T-cell (primary cell): Measurements from ENCODE around the gene CXCL14. TPM values are rescaled to one million over a fixed set of nuclear protein-coding genes. Genes with fewer than 3 reads are reported as not detected.

ENCODE experiments used
- ATAC-seq, 4 experiments: fragments of 200-7000 bp in 3 of 4; fragments of 150-1000 bp in 1 of 4; cut with Tn5 transposase; replicated peaks in 1 of 4; 1 replicate in 3 of 4; 2 replicates in 1 of 4; pipeline ENCODE4 v1.10.0; 2021; ENCODE audit warnings: moderate library complexity in 3 of 4, mild to moderate bottlenecking in 2 of 4, moderate number of reproducible peaks in 1 of 4
- CTCF ChIA-PET, 2 donors: fragments of 300-600 bp; sonication (Branson Sonifier 250); formaldehyde crosslinking; loops; one replicate each; lab custom pipeline; 2022; ENCODE audit warnings: antibody characterized with exemption in 2 of 2; lab: Charles Lee
- POLR2A ChIA-PET, 2 donors: fragments of 300-600 bp; sonication (Branson Sonifier 250); formaldehyde crosslinking; loops; one replicate each; lab custom pipeline; 2022; ENCODE audit warnings: antibody characterized with exemption in 2 of 2; lab: Charles Lee
- DNase-seq, 35 experiments: peaks; one replicate each; pipeline versions ENCODE4 v3.0.0 to v3.0.0-alpha.2; 2013 to 2023
- H3K27ac ChIP-seq: one replicate; pipeline ENCODE4 v1.5.1; 2013; ENCODE audit warnings: low read length
- H3K27me3 ChIP-seq, 2 experiments: replicated peaks in 1 of 2; 1 replicate in 1 of 2; 2 replicates in 1 of 2; pipeline versions ENCODE4 v1.6.1 to v1.7.0; 2013; ENCODE audit warnings: low read length in 1 of 2, mixed read lengths in 1 of 2; ENCODE audit not compliant: control insufficient read depth in 2 of 2, insufficient read depth in 2 of 2; ENCODE audit errors: extremely low read depth in 1 of 2
- H3K36me3 ChIP-seq, 2 donors: 1 replicate in 1 of 2; 2 replicates in 1 of 2; pipeline versions ENCODE4 v1.6.1 to v1.7.0; 2013; ENCODE audit warnings: low read length in 1 of 2; ENCODE audit not compliant: control insufficient read depth in 2 of 2, insufficient read depth in 1 of 2; ENCODE audit errors: extremely low read depth in 1 of 2
- H3K4me1 ChIP-seq, 2 experiments: 1 replicate in 1 of 2; 2 replicates in 1 of 2; pipeline versions ENCODE4 v1.6.1 to v1.7.0; 2013; ENCODE audit warnings: low read length in 2 of 2, mixed read lengths in 1 of 2; ENCODE audit not compliant: insufficient read depth in 2 of 2, control insufficient read depth in 1 of 2; ENCODE audit errors: extremely low read depth in 1 of 2
- H3K4me3 ChIP-seq, 2 donors: 1 replicate in 1 of 2; 2 replicates in 1 of 2; pipeline versions ENCODE4 v1.5.1 to v1.7.0; 2013; ENCODE audit warnings: mild to moderate bottlenecking in 2 of 2, low read length in 1 of 2, moderate library complexity in 1 of 2; ENCODE audit not compliant: control insufficient read depth in 1 of 2; ENCODE audit errors: extremely low read depth in 1 of 2
- H3K9me3 ChIP-seq: 2 replicates; pipeline ENCODE4 v1.7.0; 2013
- H3K27ac Mint-ChIP-seq, 2 donors: one replicate each; pipeline ENCODE4 v1.8.0; 2020 to 2021; ENCODE audit warnings: mild to moderate bottlenecking in 2 of 2, mixed read lengths in 2 of 2
- H3K27me3 Mint-ChIP-seq, 2 donors: one replicate each; pipeline ENCODE4 v1.8.0; 2021 to 2022; ENCODE audit warnings: mixed read lengths in 2 of 2
- H3K36me3 Mint-ChIP-seq: one replicate; pipeline ENCODE4 v1.8.0; 2021; ENCODE audit warnings: mixed read lengths
- H3K4me1 Mint-ChIP-seq, 3 donors: one replicate each; pipeline ENCODE4 v1.8.0; 2020 to 2022; ENCODE audit warnings: mixed read lengths in 3 of 3, mild to moderate bottlenecking in 1 of 3
- H3K4me3 Mint-ChIP-seq, 3 donors: one replicate each; pipeline ENCODE4 v1.8.0; 2020 to 2022; ENCODE audit warnings: mild to moderate bottlenecking in 3 of 3, mixed read lengths in 3 of 3, moderate library complexity in 3 of 3
- H3K9me3 Mint-ChIP-seq, 3 donors: one replicate each; pipeline ENCODE4 v1.8.0; 2020 to 2022; ENCODE audit warnings: mixed read lengths in 3 of 3
- WGBS: methylation state at CpG from one replicate; pipeline ENCODE4 v1.1.5; 2013; ENCODE audit warnings: missing lambda C conversion rate; ENCODE audit not compliant: insufficient coverage; 5-methylcytosine and 5-hydroxymethylcytosine counted together
- total RNA-seq, 35 experiments: library from RNA in 6 of 35; stranded (reverse) in 6 of 35; fragments of 120-200 nt in 1 of 35; gene quantifications; one replicate each; pipeline versions ENCODE4 v1.2.1 to v1.2.4 and lab custom pipeline; 2013 to 2026

The CXCL14 gene
- total RNA-seq, 5 donors from 2014 or later (not counting 1 experiment from before 2014, with no cell fraction given) = not detected

DNA sequence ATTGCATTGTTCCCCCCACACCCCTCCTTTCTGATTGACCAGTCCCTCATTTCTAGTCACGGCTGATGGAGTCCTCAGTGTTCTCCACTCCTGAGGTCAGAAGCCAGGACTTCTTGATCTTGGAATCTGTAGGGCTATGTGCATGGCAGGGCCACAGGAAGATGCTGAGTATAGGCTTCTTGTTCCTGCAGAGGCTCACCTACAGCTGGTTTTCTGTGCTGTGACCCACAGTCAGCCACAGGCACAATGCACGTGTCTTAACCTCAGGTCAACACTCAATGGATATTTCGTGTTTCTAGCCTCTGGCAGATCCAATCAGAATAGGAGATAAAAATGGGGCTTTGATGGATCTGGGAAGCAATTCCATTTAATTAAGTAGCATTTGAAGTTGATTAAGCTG lies 14.3 kb upstream of the CXCL14 start:
- no peak overlapping the region for H3K4me3 Mint-ChIP-seq
- no peaks in the 10 kb centered on the region for H3K9me3 ChIP-seq
- H3K36me3 Mint-ChIP-seq = no peaks in the 10 kb centered on the region
- H3K27me3 ChIP-seq = peaks cover 0 to 17% of the 10 kb centered on the region in 2 experiments
- ATAC-seq (no peak), DNase-seq (no peak)
- no peaks in the 10 kb centered on the region for H3K9me3 Mint-ChIP-seq
- no peaks in the 10 kb centered on the region for H3K4me1 ChIP-seq
- no peak overlapping the region for H3K27ac Mint-ChIP-seq
- no peaks in the 10 kb centered on the region for H3K4me1 Mint-ChIP-seq
- 63% methylated on average over 1 of the region's 3 CpGs for WGBS
- no peak overlapping the region for H3K4me3 ChIP-seq
- H3K36me3 ChIP-seq = no peaks in the 10 kb centered on the region
- peaks cover 0 to 12% of the 10 kb centered on the region in 2 donors for H3K27me3 Mint-ChIP-seq
- POLR2A ChIA-PET = no interaction called here
- CTCF ChIA-PET = no interaction called here
- H3K27ac ChIP-seq = no peak overlapping the region

DNA sequence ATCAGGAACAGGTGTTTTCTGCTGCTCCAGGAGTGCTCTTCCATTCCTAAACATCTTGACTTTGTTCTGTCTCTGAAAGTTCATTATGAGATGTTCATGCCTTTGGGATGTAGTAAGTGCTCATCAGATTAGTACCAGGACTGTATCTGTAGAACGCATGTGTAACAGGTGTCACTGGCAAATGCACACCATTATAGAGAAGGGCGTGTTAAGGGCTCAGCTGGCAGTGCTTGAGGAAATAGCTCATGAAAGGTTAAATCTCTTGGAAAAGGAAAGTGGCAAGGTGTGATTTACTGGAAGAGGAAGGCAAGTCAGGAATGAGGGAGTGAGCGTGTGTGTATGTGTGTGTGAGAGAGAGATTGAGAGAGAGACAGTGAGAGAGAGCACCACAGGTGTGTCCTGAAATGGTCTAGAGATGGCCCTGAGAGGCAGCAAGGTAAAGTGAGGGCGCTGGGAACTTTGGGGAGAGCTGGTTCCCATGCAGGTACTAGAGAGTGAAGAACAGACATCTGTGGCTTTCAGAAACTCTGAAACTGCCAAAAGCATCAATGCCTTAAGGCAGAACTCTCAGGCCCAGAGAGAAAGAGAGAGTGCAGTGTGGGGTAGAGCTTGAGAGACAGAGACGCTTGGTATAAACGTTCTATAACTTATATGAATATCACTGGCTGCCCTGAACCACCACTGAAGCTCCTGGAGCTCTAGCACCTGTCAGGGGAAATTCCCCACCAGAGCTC lies 13.7 kb upstream of the CXCL14 start:
- H3K27ac Mint-ChIP-seq = no peak overlapping the region
- Histone ChIP-seq H3K27me3 (peaks cover 0 to 20% of the 10 kb centered on the region in 2 experiments), H3K36me3 (no peaks in the 10 kb centered on the region), H3K27ac (no peak overlapping the region), H3K4me1 (no peaks in the 10 kb centered on the region), H3K9me3 (no peaks in the 10 kb centered on the region), H3K4me3 (no peak overlapping the region)
- WGBS = 71% methylated on average over 4 of the region's 6 CpGs
- H3K36me3 Mint-ChIP-seq = no peaks in the 10 kb centered on the region
- no peaks in the 10 kb centered on the region for H3K4me1 Mint-ChIP-seq
- no peak for DNase-seq
- no peak overlapping the region for H3K4me3 Mint-ChIP-seq
- H3K27me3 Mint-ChIP-seq = peaks cover 0 to 12% of the 10 kb centered on the region in 2 donors
- no peak for ATAC-seq
- ChIA-PET POLR2A (no interaction called here), CTCF (no interaction called here)
- H3K9me3 Mint-ChIP-seq = no peaks in the 10 kb centered on the region

- Mint-ChIP-seq H3K4me3 (no peak overlapping the region), H3K4me1 (no peaks in the 10 kb centered on the region), H3K36me3 (no peaks in the 10 kb centered on the region), H3K9me3 (no peaks in the 10 kb centered on the region), H3K27ac (no peak overlapping the region), H3K27me3 (peaks cover 0 to 9% of the 10 kb centered on the region in 2 donors)
- WGBS = 85% methylated on average over 3 of the region's 5 CpGs
- peaks cover 0 to 21% of the 10 kb centered on the region in 2 experiments for H3K27me3 ChIP-seq
- H3K9me3 ChIP-seq = no peaks in the 10 kb centered on the region
- POLR2A ChIA-PET = no interaction called here
- H3K27ac ChIP-seq = no peak overlapping the region
- H3K36me3 ChIP-seq = no peaks in the 10 kb centered on the region
- H3K4me3 ChIP-seq = no peak overlapping the region
- H3K4me1 ChIP-seq = no peaks in the 10 kb centered on the region
- DNase-seq (no peak), ATAC-seq (no peak)
- CTCF ChIA-PET = no interaction called here
Observed at GRCh38 chr5:135591277-135591676, 12.5 kb upstream of the CXCL14 start.

GRCh38 chr5:135589152-135589551 lies 10.4 kb upstream of the CXCL14 start:
- H3K4me3 Mint-ChIP-seq = no peak overlapping the region
- DNase-seq = no peak
- H3K27me3 Mint-ChIP-seq = peaks cover 5 to 9% of the 10 kb centered on the region in 2 donors
- ChIA-PET POLR2A (no interaction called here), CTCF (no interaction called here)
- no peaks in the 10 kb centered on the region for H3K4me1 ChIP-seq
- no peak for ATAC-seq
- no peak overlapping the region for H3K4me3 ChIP-seq
- peaks cover 0 to 24% of the 10 kb centered on the region in 2 experiments for H3K27me3 ChIP-seq
- H3K27ac ChIP-seq = no peak overlapping the region
- WGBS = 80% methylated on average over 1 of the region's 3 CpGs
- no peaks in the 10 kb centered on the region for H3K9me3 ChIP-seq
- H3K36me3 ChIP-seq = no peaks in the 10 kb centered on the region
- no peaks in the 10 kb centered on the region for H3K36me3 Mint-ChIP-seq
- no peak overlapping the region for H3K27ac Mint-ChIP-seq
- H3K4me1 Mint-ChIP-seq = no peaks in the 10 kb centered on the region
- no peaks in the 10 kb centered on the region for H3K9me3 Mint-ChIP-seq

GRCh38 chr5:135587721-135588663 lies 9.2 kb upstream of the CXCL14 start:
- H3K4me1 ChIP-seq = no peaks in the 10 kb centered on the region
- no peaks in the 10 kb centered on the region for H3K36me3 Mint-ChIP-seq
- ATAC-seq (no peak), DNase-seq (no peak)
- no peaks in the 10 kb centered on the region for H3K4me1 Mint-ChIP-seq
- 87% methylated on average over 16 of the region's 17 CpGs for WGBS
- no peaks in the 10 kb centered on the region for H3K9me3 ChIP-seq
- H3K4me3 Mint-ChIP-seq = no peak overlapping the region
- no peak overlapping the region for H3K4me3 ChIP-seq
- H3K27me3 Mint-ChIP-seq = peaks cover 10 to 13% of the 10 kb centered on the region in 2 donors
- no peaks in the 10 kb centered on the region for H3K9me3 Mint-ChIP-seq
- no peaks in the 10 kb centered on the region for H3K36me3 ChIP-seq
- ChIA-PET CTCF (no interaction called here), POLR2A (no interaction called here)
- H3K27ac Mint-ChIP-seq = no peak overlapping the region
- H3K27me3 ChIP-seq = peaks cover 0 to 34% of the 10 kb centered on the region in 2 experiments
- H3K27ac ChIP-seq = no peak overlapping the region

GRCh38 chr5:135584918-135585317 lies 6.1 kb upstream of the CXCL14 start:
- WGBS = 90% methylated on average over 6 of the region's 6 CpGs

More at GRCh38 chr5:135584918-135585317, 6.1 kb upstream of the CXCL14 start:
- ATAC-seq (no peak), DNase-seq (no peak)
- H3K27me3 ChIP-seq = peaks cover 0 to 42% of the 10 kb centered on the region in 2 experiments
- Mint-ChIP-seq H3K27ac (no peak overlapping the region), H3K9me3 (no peaks in the 10 kb centered on the region), H3K4me3 (no peak overlapping the region), H3K4me1 (no peaks in the 10 kb centered on the region), H3K36me3 (no peaks in the 10 kb centered on the region), H3K27me3 (peaks cover 18 to 34% of the 10 kb centered on the region in 2 donors)
- H3K4me1 ChIP-seq = no peaks in the 10 kb centered on the region
- no peaks in the 10 kb centered on the region for H3K36me3 ChIP-seq
- ChIA-PET POLR2A (no interaction called here), CTCF (no interaction called here)
- H3K4me3 ChIP-seq = no peak overlapping the region
- H3K27ac ChIP-seq = no peak overlapping the region
- no peaks in the 10 kb centered on the region for H3K9me3 ChIP-seq
